GF-D8 (cell line): ENCODE measurements around the gene UBA3.

Experiments
- DNase-seq: peaks from one replicate; lab custom pipeline; 2025; lab: John Stamatoyannopoulos, UW

Gene UBA3

DNA sequence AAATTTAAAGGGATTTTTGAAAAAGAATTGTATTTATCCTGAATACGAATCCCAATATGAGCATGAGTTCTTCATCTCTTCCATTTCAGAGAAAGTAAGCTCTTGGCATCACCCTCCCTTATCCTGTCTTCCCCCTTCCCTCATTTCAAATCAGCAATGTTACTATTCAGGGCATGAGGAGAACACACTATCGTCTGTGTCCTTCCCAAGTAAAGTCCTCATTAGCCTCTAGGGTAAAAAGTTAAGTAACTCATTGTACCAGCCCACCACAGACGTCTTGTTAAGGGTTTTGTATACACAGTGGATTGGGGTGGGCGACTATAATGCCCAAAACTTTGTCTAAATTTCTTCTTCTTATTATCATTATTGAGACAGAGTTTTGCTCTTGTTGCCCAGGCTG is 19.4 kb upstream of the UBA3 start:
- no peak for DNase-seq

DNA sequence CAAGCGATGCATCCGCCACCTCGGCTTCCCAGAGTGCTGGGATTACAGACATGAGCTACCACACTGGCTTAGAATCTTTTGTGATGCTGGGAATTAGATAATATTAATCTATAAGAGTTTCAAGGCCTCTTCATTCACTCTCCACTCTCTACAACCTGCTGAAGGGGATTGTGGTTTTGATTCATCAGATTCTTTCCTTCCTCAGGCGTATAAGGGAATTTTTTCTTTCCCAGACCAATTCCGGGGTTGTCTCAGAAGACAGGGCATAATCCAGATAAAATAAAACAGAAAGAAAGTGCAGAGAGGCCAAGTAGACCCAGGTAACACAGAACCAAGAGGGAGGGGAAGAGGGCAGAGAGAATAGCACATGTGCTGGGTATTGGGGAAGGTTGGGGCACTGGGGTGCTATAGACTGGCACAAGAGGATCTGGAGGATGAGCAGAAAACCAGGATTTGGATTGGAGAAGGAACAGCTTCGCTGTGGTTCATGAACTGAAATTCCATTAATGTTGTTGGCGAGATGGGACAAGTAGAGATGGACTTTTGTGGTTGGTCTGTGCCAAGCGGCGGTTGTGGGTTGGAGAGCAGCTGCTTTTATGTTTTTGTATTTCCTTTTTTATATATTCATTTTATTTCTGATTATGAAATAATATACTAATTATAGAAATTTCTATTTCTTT is 17.4 kb upstream of the UBA3 start:
- no peak for DNase-seq

DNA sequence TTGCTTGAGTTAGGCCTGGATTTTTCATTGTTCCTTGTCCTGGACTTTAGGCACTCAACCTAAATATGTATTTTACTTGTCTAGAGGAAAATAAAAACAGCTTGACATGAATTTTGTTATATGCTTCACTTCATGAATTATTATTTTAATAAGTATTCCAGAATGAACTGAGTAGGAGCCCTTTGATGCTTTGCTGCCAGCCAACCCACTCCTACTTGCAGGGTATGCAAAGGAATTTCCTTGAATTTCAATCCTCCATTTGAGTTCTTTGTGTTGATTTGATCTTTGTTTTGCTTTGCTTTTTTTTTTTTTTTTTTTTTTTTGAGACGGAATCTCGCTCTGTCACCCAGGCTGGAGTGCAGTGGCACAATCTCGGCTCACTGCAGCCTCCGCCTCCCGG is 16.1 kb upstream of the UBA3 start:
- no peak for DNase-seq

DNA sequence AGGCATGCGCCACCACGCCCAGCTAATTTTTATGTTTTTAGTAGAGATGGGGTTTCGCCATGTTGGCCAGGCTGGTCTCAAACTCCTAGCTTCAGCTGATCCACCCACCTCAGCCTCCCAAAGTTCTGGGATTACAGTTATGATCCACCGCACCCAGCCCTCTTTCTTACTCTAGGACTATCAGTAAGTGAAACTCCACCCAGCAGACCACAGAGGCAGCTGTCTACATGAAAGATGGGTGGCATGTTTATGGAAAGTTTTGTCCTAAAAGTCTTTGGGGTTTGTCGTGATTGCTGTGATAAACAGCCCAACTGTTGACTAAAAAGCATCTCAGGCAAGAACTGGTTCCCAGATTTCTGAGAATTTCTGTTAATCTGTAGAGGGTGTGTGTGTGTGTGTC is 15.5 kb upstream of the UBA3 start:
- no peak for DNase-seq

DNA sequence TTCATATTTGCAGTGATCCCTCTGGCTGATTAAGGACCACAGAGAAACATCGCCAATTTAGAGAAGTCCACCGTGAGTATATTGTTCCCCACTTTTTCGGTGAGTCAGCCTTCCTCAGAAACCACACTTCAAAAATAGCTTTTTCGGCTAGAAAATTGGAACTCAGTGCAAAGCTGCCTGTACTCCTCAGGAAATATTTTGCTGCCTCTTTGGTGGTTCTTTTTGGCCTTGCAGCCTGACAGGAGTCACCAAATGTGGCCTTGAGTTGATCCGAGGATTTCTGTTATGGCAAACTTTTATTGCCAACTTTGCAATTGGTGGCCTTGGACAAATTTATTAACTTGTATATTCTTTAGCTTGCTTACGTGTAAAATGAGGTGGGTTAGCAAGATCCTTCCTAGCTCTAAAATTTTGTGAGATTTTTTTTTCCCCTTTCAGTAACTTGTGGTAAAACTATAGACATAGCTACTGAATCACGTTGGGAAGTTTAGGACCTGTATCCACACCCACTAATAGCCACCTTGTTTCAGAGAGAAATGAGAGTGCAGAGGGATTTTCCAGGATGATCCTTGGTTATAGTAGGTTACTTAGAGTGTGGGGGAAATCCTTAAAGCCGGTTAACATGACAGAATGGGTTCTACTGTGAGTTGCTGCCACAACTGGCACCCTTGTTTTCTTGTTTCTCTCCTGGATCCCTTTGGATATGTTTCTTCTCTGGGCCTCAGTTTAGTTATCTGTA is 14.5 kb upstream of the UBA3 start:
- DNase-seq = peak; percentile 39

DNA sequence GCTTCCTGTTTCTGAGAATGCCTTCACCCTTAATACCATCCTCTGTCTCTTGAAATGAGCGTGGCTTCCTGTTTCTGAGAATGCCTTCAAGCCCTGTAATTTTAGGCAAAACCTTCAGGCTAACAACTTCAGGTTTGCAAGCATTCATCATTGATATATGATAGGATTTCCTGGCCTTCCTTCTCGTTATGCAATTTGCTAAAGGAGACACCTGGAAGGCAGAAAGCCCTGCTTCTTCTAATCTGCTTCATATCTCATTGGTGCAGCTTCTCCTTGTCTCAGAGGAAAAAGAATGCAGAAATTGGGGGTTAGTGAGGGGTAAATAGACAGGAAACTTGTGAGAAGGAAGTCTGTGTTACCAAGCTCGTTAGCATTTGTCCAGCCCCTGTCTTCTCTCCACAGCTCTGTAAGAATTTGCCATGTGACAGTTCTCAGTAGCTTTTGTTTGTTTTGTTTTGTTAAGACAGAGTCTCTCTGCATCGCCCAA is 11.9 kb upstream of the UBA3 start:
- peak; percentile 97 for DNase-seq

DNA sequence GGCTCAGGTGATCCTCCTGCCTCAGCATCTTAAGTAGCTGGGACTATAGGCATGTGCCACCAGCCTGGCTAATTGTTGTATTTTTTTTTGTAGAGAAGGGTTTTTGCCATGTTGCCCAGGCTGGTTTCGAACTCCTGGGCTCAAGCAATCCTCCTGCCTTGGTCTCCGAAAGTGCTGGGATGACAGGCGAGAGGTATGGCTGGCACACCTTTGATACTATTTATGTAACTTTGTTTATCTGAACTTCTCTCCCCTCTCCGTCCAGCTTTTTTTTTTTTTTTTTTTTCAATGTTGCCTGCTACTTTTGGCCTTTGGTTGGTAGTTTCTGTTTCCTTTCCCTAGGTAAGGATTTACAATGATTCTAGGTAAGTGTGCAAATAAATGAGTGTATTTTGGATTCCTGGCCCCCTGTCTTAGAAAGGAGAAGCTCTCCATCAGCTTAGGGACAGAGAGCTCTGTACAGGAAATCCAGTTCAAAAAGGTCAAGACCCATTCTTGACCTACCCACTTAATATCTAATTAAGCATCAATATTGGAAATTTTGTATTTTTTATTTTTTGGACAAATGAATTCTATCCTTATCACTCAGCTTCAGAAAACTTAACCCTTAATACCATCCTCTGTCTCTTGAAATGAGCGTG is 11.3 kb upstream of the UBA3 start:
- DNase-seq = no peak

DNA sequence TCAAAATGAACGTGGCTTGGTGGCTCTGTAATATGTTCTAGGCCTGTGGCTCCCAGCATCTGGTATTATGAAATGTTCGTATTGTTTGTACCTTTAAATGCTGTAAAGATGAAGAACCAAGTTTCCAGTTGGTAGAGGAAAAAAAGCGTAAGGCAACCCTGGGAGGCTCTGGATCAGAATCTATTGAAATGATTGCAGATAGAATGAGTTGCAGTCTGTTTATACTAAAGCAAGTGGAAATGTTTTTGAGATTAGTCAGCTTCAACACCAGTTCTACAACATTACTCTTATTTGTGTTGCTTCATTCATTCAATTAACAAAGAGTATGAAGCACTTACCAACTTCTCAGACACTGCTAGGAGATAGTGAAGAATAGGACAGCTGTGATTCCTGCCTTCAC is 9.9 kb upstream of the UBA3 start:
- DNase-seq = no peak

DNA sequence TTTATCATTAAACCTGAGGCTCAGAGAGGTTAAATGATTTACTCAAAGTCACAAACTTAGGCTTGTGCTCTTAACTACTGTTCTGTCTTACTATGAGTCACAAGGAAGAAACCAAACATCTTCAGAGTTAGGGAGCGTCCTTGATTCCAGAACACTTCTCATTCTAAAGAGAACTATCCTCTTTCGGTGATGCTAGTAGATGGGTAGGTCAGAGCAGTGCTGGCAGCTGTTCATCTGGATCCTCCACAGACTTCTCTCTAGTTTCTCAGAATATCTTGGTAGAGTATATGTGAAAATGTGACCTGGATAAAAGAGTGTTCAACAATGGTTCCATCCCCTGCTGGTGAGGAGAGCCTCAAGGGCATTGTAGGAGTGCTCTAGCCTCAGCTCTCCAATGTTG is 7.9 kb upstream of the UBA3 start:
- DNase-seq = no peak

DNA sequence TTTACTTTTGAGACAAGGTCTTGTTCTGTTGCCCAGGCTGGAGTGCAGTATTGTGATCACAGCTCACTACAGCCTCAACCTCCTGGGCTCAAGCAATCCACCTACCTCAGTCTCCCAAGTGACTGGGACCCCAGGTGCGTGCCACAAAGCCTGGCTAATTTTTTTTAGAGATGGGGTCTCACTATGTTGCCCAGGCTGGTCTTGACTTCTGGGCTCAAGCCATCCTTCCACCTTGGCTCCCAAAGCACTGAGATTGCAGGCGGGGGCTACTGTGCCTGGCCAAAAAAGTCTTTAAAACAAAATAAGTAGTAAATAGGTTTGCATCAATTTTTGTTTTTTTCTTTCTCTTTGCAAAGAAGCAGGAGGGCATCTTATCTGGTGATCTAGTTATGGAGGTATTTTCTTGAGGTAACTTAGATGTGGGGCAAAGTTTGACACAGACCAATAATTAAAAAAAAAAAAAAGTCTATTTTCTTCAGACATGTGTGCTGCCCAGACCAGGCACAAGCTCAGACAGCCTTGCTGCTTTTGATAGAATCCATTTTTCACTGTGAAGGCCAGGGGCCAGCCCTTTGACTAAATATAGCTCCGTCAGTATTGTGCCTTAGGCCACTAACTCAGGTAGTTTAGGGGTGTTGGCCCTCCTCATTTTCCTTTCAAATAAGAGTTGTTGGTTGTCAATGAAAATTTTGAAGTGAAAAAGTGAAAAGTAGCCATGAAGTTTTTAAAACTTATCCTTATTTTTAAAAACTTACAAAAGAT is 7.0 kb upstream of the UBA3 start:
- no peak for DNase-seq

DNA sequence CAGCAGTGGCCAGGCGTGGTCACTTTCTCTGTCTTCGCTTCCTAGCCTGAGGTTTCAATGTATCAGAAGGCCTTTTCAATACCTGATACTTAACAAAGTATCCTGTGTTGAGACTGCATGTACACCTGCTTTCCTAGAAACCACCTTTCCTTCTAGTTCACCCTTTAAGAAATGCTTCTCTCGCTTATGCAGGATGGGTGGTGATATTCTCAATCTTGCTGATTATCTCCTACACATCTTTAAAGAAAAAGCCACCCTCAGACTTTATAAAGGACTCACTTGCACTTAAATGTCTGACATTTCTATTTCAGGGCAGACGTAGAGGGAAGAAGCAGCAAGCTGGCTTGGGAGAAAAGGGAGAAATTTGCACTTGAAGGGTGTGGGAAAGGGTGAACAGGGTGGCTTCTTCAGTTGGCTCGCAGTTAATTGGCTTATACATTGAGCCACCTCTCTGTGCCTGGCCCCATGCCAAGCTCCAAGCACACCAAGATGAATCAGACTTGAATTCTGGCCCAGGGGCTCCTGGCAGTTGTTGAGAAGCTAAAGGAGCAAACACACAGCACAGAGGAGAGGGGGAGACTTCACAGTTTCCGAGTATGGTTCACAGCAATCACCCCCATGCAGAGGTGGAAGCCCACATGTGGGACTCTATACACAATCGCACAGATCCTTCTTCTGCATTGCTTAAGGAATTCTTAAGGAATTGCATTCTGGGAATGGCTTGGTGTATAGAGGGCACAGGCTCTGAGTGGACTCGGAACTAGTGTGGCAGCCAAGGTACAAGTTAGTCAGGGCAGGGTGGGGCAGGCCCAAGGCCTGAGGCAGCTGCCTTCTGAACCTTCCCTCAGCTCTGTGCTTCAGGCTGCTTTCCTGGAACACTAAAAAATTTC is 5.9 kb upstream of the UBA3 start:
- DNase-seq = peak; percentile 58

DNA sequence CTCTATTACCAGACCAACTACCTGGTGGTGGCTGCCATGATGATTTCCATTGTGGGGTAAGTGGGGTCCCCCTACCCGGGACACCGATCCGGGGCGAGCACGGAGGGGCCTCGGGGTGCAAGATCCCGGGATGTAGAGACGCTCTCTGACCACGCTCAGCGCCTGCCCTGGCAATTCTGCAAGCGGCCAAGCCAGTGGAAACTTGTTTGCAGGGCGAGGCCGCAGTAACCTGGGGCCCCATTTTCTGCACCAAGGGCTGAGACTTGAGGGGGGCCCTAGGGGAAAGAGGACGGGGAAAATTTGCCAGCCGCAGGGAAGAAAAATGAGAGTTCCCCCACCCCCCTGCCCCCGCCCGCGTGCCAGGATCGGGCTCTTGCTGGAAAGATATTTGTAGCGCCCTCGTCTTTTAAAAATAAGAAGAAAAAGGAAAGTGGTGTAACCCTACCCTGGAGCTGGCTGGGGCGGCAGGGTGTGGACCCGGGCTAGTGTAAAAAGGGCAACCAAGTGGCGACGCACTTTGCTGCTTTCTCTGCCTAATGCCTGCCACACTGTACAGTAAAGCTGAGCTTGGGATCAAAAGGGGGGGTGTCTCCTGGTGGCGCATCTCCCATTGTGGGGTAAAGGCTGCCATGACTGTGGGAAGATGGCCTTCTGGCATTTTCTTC is 5.1 kb upstream of the UBA3 start:
- DNase-seq = no peak

DNA sequence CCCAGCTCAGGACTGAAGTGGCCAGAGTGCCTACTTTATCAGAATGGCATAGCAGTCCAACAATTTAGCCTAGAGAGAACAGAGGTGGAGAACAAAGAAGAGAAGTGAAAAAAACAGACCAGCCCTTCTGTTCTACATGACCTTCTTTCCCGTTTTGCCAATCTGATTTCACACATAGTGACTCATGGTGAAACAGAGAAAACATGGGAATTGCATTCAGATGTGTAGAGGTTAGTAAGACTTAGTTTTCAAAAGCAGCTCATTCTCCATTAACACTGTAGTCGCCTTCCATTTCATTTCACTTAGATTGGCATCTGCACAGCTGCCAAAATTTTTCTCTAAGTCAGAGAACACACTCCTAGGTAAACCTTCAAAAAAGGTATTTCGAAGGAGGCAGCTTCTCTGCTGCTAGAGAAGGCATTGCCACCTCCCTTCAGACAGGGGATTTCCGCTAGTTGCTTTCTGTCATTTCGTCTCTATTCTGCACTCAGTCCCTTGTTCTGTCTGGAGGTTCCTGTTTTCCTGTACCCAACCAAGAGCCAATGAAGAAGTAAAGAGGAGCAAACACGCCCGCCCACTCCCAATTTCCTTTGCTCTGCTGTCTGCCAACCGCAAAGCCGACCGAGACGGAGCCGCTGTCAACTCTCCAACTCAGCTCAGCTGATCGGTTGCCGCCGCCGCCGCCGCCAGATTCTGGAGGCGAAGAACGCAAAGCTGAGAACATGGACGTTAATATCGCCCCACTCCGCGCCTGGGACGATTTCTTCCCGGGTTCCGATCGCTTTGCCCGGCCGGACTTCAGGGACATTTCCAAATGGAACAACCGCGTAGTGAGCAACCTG is 4.4 kb upstream of the UBA3 start, which contains the start of gene ARL6IP5:
TSS of gene ARL6IP5 (plus strand) at position 612 of the 842 bp plus-strand sequence. CDS start at position 723, 111 bp downstream.
- DNase-seq = peak; percentile 94

DNA sequence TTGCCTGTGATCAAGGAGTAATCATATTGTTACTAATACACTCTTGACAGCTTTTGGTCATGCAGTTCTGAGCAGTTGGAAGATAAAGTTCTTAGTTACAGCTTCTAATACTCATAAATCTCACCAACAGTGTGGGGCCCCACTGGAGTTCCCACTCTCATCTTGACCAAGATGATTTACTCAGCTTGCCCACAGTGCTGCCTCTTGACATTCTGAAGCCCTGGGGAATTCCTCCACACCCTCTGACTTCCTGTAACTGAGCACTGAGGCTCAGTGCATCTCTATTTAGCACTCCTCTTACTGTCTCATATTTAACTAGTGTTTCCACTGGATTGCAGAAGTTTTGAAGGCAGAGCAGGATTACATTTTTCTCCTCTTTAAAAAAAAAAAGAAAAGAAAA is 2.6 kb upstream of the UBA3 start:
- DNase-seq = peak; percentile 79

DNA sequence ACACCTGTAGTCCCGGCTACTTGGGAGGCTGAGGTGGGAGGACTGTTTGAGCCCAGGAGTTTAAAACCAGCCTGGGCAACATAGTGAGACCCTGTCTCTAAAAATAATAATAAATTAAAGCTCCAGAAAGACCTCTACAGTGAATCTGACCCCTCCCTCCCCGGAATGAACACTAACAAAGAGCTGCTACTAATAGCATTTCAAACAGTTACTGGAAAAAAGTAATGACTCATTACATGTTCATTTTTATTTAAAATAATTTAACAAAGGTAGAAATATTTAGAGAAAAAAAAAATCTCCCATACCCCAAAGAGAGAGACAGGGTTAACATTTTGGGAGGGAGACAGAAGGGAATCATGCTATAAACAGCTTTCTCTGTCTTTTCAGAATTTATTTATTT is 2.2 kb upstream of the UBA3 start:
- DNase-seq = no peak

DNA sequence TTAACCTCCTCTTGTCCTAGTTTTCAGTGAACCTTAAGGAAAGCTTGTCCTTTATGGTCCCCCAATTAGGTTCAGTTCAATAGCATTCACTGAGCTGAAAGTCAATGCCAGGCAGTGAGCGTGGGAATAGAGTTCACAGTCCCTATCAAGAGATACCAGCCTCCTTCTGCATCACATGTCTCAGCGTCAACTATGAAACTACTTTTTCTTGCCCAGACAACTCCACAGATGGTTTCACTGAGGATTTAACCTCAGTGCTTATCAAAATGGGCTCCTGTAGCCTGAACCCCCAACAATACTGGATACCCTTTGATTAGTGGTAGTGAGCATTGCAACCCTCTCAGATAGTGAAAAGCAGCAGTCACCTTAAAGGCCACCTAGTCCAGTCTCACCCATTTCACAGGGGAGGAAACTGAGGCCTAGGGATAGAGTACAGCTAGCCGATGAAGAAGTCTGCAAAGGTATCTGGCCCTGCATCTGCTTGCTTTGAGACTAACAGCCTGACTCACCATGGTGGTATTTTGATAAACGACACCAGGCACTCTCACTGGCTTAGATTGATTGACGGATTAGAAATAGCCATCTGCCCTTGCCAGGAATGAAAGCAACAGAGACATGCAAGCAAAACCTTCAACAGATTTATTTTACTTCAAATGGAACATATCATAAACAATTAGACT is 1.6 kb upstream of the UBA3 start:
- no peak for DNase-seq

DNA sequence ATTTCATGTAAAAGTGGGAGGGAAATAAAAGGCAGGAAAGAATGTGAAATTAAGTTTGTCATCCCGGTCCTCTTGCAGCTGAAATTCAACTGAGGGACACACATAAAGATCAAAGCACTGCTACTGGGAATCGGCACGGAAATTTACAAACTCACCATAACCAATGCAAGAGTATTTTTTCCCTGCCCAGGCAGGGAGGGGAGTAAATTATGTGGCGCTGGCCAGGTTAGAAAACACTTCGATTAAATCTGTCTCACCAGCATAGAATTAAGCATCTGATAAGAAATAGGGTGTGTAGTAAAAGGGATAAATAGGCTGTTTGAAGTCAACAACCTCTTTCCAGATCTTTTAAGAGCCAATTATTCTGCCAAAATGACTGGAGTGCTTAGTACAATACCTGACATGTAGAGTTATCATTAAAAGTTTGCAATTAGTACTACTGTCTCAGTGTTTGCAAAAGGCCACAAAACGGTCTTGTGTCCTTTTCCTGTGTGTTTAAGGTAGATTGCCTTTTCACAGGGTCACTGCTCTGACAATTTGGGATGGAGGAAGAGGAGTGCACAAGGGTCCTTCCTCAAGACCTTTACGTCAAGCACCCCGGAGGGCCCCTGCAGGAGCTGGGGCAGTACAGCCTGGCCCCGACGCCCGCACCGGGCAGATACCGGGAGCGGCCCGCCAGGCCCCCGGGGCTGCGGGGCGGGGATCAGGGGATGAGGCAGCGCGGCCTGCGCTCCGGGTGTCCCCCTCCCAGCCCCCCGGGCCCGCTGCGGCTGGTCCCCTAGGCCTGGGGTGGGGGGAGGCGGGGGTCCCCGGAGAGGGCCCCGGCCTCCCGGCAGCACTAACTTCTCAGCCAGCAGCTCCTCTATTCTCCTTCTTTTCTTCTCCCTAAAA is 651 bp downstream of the UBA3 start:
- DNase-seq = no peak

DNA sequence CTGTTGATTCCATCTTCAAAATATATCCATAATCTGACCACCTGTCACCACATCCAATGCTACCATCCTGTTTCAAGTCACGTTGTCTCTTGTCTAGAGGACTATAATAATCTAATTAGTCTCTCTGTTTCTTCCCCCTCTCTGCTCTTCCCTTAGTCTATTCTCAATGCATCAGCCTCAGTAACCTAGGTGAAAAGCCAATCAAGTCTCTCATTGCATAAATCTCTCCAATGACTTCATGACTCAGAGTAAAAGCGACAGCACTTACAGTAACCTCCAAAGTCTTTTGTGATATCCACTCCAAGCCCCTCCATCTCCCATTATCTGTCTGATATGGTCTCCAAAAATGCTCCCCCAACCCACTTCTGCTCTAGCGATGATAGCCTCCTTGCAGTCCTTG is 7.2 kb downstream of the UBA3 start:
- DNase-seq = no peak
